ENCODE results near the gene PSMB7.

DNA sequence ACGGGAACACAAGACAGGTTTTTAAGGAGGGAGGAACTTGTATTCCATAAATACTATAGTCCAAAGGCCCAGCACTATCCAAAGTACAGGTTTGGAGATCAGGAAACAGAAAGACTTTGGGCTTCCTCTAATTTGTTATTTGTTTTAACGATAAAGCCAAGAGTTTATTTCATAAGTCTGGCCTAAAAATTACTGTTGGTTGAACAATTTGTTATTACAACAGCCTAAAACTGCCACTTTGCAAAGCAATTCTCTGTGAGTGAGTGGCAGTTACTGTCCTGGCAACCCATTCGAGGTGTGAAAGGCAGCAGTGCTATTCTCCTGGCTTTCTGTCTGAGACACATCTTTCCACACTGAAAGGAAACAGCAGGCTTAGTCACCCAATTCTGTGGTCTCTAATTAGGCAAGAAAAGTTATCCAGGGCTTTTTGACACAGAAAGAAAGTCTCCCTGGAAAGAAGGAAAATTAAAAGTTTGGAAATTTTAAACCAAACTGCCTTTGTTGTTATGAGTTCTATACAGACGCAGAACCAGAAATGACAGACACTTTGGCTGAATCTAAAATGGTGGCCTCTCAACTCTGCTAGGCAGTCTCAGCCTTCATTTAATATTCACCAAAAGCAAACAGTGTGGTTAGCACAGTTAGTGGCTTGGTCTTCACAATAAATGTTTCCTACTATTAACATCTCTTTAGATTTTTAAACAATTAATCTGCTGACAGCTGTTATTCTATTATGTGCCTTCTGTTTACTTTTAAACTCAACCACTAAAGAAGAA lies 33.9 kb downstream of the PSMB7 start:
- TF ChIP-seq, protein P1, sequence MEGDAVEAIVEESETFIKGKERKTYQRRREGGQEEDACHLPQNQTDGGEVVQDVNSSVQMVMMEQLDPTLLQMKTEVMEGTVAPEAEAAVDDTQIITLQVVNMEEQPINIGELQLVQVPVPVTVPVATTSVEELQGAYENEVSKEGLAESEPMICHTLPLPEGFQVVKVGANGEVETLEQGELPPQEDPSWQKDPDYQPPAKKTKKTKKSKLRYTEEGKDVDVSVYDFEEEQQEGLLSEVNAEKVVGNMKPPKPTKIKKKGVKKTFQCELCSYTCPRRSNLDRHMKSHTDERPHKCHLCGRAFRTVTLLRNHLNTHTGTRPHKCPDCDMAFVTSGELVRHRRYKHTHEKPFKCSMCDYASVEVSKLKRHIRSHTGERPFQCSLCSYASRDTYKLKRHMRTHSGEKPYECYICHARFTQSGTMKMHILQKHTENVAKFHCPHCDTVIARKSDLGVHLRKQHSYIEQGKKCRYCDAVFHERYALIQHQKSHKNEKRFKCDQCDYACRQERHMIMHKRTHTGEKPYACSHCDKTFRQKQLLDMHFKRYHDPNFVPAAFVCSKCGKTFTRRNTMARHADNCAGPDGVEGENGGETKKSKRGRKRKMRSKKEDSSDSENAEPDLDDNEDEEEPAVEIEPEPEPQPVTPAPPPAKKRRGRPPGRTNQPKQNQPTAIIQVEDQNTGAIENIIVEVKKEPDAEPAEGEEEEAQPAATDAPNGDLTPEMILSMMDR (conservative IDR thresholded peaks at IDR 0.05; ENCODE audit: low read depth, low read length), result no peak
- no peak for TF ChIP-seq EZH2 (IDR thresholded peaks at IDR 0.05; ENCODE audit: borderline replicate concordance, low read depth, low read length, poor library complexity, severe bottlenecking)
